ENCODE results near the gene BRPF1. TPM values are rescaled to one million over a fixed set of nuclear protein-coding genes. Genes with fewer than 3 reads are reported as not detected.
A peak's percentile ranks its signal among the peaks of the same experiment; 100 is the strongest.

The BRPF1 gene
- total RNA-seq, 1 donor, result 14.5 TPM

DNA sequence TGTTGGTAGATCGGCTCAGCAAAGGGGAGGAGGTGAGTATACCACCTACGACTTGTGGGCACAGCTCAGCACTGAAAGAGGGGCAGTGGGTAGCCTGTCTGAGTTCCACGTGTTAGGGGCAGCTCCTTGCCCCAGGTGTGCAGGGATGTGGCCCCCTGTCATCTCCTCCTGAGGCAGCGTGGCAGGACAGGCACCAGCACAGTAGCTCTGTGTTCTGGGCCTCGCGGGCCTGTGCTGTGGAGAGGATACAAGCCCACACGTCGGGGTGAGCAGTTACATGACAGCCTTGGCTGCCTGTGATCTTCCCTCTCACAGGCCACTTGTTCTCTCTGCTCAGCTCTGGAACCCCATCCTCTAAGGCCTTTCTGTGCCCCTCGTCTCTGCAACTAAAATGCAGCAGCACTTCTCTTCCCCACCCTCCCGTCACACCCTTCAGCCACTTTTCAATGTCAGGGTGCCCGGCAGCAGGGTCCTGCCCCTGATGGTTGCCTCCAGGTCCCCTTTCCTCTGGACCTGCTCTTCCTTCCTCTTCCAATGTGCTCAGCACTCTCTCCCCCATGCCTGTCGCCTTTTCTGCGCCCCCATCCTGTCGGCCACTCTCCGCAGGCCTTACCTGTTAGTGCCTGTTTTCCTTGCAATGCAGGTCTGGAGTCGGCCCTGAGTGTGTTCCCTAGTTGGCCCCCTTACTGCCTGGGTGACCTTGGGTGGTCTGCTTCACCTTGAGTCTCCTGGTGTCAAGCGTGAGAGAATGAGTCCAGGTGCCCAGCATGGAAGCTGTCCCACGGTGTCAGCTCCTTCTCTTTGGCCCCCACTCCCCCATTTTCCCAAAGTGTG, 46.1 kb upstream of the BRPF1 start:
- TF ChIP-seq, protein P1, sequence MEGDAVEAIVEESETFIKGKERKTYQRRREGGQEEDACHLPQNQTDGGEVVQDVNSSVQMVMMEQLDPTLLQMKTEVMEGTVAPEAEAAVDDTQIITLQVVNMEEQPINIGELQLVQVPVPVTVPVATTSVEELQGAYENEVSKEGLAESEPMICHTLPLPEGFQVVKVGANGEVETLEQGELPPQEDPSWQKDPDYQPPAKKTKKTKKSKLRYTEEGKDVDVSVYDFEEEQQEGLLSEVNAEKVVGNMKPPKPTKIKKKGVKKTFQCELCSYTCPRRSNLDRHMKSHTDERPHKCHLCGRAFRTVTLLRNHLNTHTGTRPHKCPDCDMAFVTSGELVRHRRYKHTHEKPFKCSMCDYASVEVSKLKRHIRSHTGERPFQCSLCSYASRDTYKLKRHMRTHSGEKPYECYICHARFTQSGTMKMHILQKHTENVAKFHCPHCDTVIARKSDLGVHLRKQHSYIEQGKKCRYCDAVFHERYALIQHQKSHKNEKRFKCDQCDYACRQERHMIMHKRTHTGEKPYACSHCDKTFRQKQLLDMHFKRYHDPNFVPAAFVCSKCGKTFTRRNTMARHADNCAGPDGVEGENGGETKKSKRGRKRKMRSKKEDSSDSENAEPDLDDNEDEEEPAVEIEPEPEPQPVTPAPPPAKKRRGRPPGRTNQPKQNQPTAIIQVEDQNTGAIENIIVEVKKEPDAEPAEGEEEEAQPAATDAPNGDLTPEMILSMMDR (IDR thresholded peaks at IDR 0.05; ENCODE audit: extremely low read depth, low read depth, low read length), result no peak
- Histone ChIP-seq H3K79me2 (ENCODE audit: insufficient read depth, low read length) (no peaks in the 10 kb centered on the region), H3K4me1 (ENCODE audit: insufficient read depth, low read length) (no peaks in the 10 kb centered on the region), H3K4me3 (ENCODE audit: insufficient read depth, low read length) (no peak overlapping the region), H4K20me1 (ENCODE audit: insufficient read depth, low read length) (no peaks in the 10 kb centered on the region), H3K4me2 (ENCODE audit: insufficient read depth, low read length) (no peak overlapping the region), H3K36me3 (ENCODE audit: insufficient read depth, low read length) (peaks cover 74% of the 10 kb centered on the region), H2AFZ (ENCODE audit: low read length) (no peak overlapping the region), H3K9me3 (ENCODE audit: low read depth, low read length) (no peaks in the 10 kb centered on the region), H3K27me3 (ENCODE audit: insufficient read depth, low read length) (no peaks in the 10 kb centered on the region), H3K27ac (ENCODE audit: low read depth, low read length) (no peak overlapping the region)
- DNase-seq (ENCODE audit: insufficient read length, low spot score, missing footprints), result peak; percentile 65

GRCh38 chr3:9686050-9686550, 45.4 kb upstream of the BRPF1 start:
- peaks cover 69% of the 10 kb centered on the region for H3K36me3 ChIP-seq (ENCODE audit: insufficient read depth, low read length)
- H4K20me1 ChIP-seq (ENCODE audit: insufficient read depth, low read length), result no peaks in the 10 kb centered on the region
- no peaks in the 10 kb centered on the region for H3K9me3 ChIP-seq (ENCODE audit: low read depth, low read length)
- no peak overlapping the region for H3K4me3 ChIP-seq (ENCODE audit: insufficient read depth, low read length)
- no peak overlapping the region for H3K4me2 ChIP-seq (ENCODE audit: insufficient read depth, low read length)
- H3K79me2 ChIP-seq (ENCODE audit: insufficient read depth, low read length), result no peaks in the 10 kb centered on the region
- DNase-seq (ENCODE audit: insufficient read length, low spot score, missing footprints), result no peak
- H3K27me3 ChIP-seq (ENCODE audit: insufficient read depth, low read length), result no peaks in the 10 kb centered on the region
- no peak overlapping the region for H2AFZ ChIP-seq (ENCODE audit: low read length)
- H3K27ac ChIP-seq (ENCODE audit: low read depth, low read length), result no peak overlapping the region
- TF ChIP-seq, protein P1 (IDR thresholded peaks at IDR 0.05; ENCODE audit: extremely low read depth, low read depth, low read length), result no peak
- no peaks in the 10 kb centered on the region for H3K4me1 ChIP-seq (ENCODE audit: insufficient read depth, low read length)

- TF ChIP-seq, protein P1 (IDR thresholded peaks at IDR 0.05; ENCODE audit: extremely low read depth, low read depth, low read length), result no peak
- H3K36me3 ChIP-seq (ENCODE audit: insufficient read depth, low read length), result peaks cover 65% of the 10 kb centered on the region
Observed at GRCh38 chr3:9686703-9687102, 44.8 kb upstream of the BRPF1 start.

DNA sequence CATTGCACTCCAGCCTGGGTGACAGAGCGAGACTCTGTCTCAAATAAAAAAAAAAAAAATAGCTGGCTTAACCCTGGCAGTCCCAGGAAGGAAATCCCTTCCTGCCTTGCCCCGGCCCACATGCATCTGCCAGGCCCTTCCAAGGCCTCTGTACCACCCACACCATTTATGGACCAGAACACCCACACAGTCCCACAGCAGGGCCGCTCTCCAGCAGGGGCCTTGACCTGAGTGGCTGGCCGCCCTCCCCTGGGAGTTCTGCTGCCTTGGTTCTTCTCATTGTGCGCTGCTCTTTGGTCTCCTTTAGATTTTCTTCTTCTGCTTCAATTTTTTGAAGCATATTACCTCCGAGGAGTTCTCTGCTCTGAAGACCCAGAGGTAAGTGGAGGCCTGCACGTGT, 44.0 kb upstream of the BRPF1 start:
- no peaks in the 10 kb centered on the region for H3K9me3 ChIP-seq (ENCODE audit: low read depth, low read length)

More at GRCh38 chr3:9686703-9687102, 44.8 kb upstream of the BRPF1 start:
- peaks cover 5% of the 10 kb centered on the region for H3K4me1 ChIP-seq (ENCODE audit: insufficient read depth, low read length)
- no peak overlapping the region for H3K4me2 ChIP-seq (ENCODE audit: insufficient read depth, low read length)
- no peaks in the 10 kb centered on the region for H3K27me3 ChIP-seq (ENCODE audit: insufficient read depth, low read length)
- no peaks in the 10 kb centered on the region for H3K9me3 ChIP-seq (ENCODE audit: low read depth, low read length)
- no peaks in the 10 kb centered on the region for H4K20me1 ChIP-seq (ENCODE audit: insufficient read depth, low read length)
- no peak overlapping the region for H2AFZ ChIP-seq (ENCODE audit: low read length)
- H3K27ac ChIP-seq (ENCODE audit: low read depth, low read length), result no peak overlapping the region
- H3K79me2 ChIP-seq (ENCODE audit: insufficient read depth, low read length), result no peaks in the 10 kb centered on the region
- no peak overlapping the region for H3K4me3 ChIP-seq (ENCODE audit: insufficient read depth, low read length)
- peak; percentile 73 for DNase-seq (ENCODE audit: insufficient read length, low spot score, missing footprints)

More for the DNA sequence above, 44.0 kb upstream of the BRPF1 start:
- Histone ChIP-seq H3K79me2 (ENCODE audit: insufficient read depth, low read length) (no peaks in the 10 kb centered on the region), H4K20me1 (ENCODE audit: insufficient read depth, low read length) (no peaks in the 10 kb centered on the region), H3K4me1 (ENCODE audit: insufficient read depth, low read length) (peaks cover 5% of the 10 kb centered on the region), H2AFZ (ENCODE audit: low read length) (no peak overlapping the region), H3K4me3 (ENCODE audit: insufficient read depth, low read length) (no peak overlapping the region), H3K27me3 (ENCODE audit: insufficient read depth, low read length) (no peaks in the 10 kb centered on the region), H3K27ac (ENCODE audit: low read depth, low read length) (no peak overlapping the region), H3K4me2 (ENCODE audit: insufficient read depth, low read length) (no peak overlapping the region), H3K36me3 (ENCODE audit: insufficient read depth, low read length) (peaks cover 65% of the 10 kb centered on the region)
- TF ChIP-seq, protein P1 (IDR thresholded peaks at IDR 0.05; ENCODE audit: extremely low read depth, low read depth, low read length), result no peak
- DNase-seq (ENCODE audit: insufficient read length, low spot score, missing footprints), result no peak
